Astrocyte (in vitro differentiated cells and primary cell): Measurements from ENCODE around the gene ZNF518A. TPM values are rescaled to one million over a fixed set of nuclear protein-coding genes. Genes with fewer than 3 reads are reported as not detected.

Experiments
- DNase-seq: peaks from one replicate; pipeline ENCODE4 v3.0.0-alpha.2; 2010; ENCODE audit warnings: low read depth
- FAIRE-seq: peaks from 2 replicates; lab custom pipeline; 2011; peaks lifted over from hg19 to GRCh38; lab: Jason Lieb, UNC
- H2AFZ ChIP-seq: 2 replicates; pipeline ENCODE4 v1.6.0; 2012; ENCODE audit warnings: low read depth, low read length, inconsistent platforms
- H3K27ac ChIP-seq: 2 replicates; pipeline ENCODE4 v1.5.1; 2011; ENCODE audit warnings: low read depth, low read length, inconsistent platforms
- H3K27me3 ChIP-seq: 2 replicates; pipeline ENCODE4 v1.6.0; 2011; ENCODE audit warnings: low read length, inconsistent platforms; ENCODE audit not compliant: insufficient read depth
- H3K36me3 ChIP-seq: 2 replicates; pipeline ENCODE4 v1.5.1; 2011; ENCODE audit warnings: low read length, inconsistent platforms; ENCODE audit not compliant: insufficient read depth
- H3K4me1 ChIP-seq: 2 replicates; pipeline ENCODE4 v1.5.1; 2011; ENCODE audit warnings: low read length, inconsistent platforms; ENCODE audit not compliant: insufficient read depth
- H3K4me2 ChIP-seq: 2 replicates; pipeline ENCODE4 v1.6.0; 2012; ENCODE audit warnings: low read length, inconsistent platforms
- H3K4me3 ChIP-seq: 2 replicates; pipeline ENCODE4 v1.5.1; 2011; ENCODE audit warnings: low read depth, mild to moderate bottlenecking, low read length, inconsistent platforms; ENCODE audit not compliant: insufficient read depth
- H3K79me2 ChIP-seq: 2 replicates; pipeline ENCODE4 v1.6.0; 2012; ENCODE audit warnings: mild to moderate bottlenecking, low read length, inconsistent platforms; ENCODE audit not compliant: insufficient read depth
- H3K9ac ChIP-seq: 2 replicates; pipeline ENCODE4 v1.6.0; 2012; ENCODE audit warnings: mild to moderate bottlenecking, low read length, inconsistent platforms
- H3K9me3 ChIP-seq: 2 replicates; pipeline ENCODE4 v1.5.1; 2012; ENCODE audit warnings: low read depth, mild to moderate bottlenecking, low read length, inconsistent platforms; ENCODE audit not compliant: insufficient read depth
- H4K20me1 ChIP-seq: 2 replicates; pipeline ENCODE4 v1.6.0; 2012; ENCODE audit warnings: low read length, inconsistent platforms; ENCODE audit not compliant: insufficient read depth
- H3K27ac Mint-ChIP-seq: one replicate; pipeline ENCODE4 v1.8.0; 2021; ENCODE audit warnings: mild to moderate bottlenecking, mixed read lengths; ENCODE audit not compliant: unreplicated experiment
- H3K27me3 Mint-ChIP-seq: one replicate; pipeline ENCODE4 v1.8.0; 2021; ENCODE audit warnings: low read depth, mixed read lengths; ENCODE audit not compliant: unreplicated experiment
- H3K36me3 Mint-ChIP-seq: one replicate; pipeline ENCODE4 v1.8.0; 2021; ENCODE audit warnings: low read depth, mixed read lengths; ENCODE audit not compliant: unreplicated experiment
- H3K4me1 Mint-ChIP-seq: one replicate; pipeline ENCODE4 v1.8.0; 2021; ENCODE audit warnings: low read depth, mixed read lengths; ENCODE audit not compliant: unreplicated experiment
- H3K4me3 Mint-ChIP-seq: one replicate; pipeline ENCODE4 v1.8.0; 2021; ENCODE audit warnings: mild to moderate bottlenecking, moderate library complexity, mixed read lengths; ENCODE audit not compliant: unreplicated experiment
- H3K9me3 Mint-ChIP-seq: one replicate; pipeline ENCODE4 v1.8.0; 2021; ENCODE audit warnings: mild to moderate bottlenecking, mixed read lengths; ENCODE audit not compliant: unreplicated experiment
- CTCF ChIP-seq: IDR thresholded peaks from 2 replicates; pipeline ENCODE4 v1.5.1; 2011; ENCODE audit warnings: low read depth, mild to moderate bottlenecking, inconsistent platforms, low read length, moderate library complexity; ENCODE audit not compliant: insufficient read depth
- EZH2 ChIP-seq: IDR thresholded peaks from 2 replicates; pipeline ENCODE4 v1.6.1; 2012; ENCODE audit warnings: mild to moderate bottlenecking, low read length, inconsistent platforms; ENCODE audit not compliant: insufficient read depth
- total RNA-seq: library from RNA; stranded (reverse); gene quantifications from 2 replicates; pipeline ENCODE4 v1.2.1, GENCODE V29; 2021

ZNF518A gene
- total RNA-seq, 1 donor from 2014 or later = 24.1 TPM

DNA sequence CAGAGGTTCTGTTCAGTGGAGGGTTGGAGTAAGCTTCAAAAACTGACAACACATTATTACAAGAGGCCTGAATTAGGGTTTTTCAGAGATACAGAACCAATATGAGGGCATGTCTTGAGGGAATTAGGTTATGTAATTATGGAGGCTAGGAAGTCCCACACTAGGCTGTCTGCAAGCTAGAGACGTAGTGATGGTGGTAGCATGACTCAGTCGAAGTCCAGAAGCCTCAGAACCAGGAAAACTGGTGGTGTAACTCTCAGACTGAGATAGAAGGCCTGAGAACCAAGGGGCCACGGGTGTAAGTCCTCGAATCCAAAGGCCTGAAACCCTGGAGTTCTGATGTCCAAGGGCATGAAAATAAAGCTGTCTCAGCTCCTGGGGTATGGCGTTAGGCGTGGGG lies 35.6 kb downstream of the ZNF518A start:
- Mint-ChIP-seq H3K36me3 (peaks cover 30% of the 10 kb centered on the region), H3K27ac (no peak overlapping the region), H3K4me3 (no peak overlapping the region), H3K27me3 (no peaks in the 10 kb centered on the region), H3K4me1 (no peaks in the 10 kb centered on the region), H3K9me3 (peaks cover 15% of the 10 kb centered on the region)
- no peaks in the 10 kb centered on the region for H3K4me1 ChIP-seq
- FAIRE-seq (no peak), DNase-seq (no peak)
- H3K27ac ChIP-seq = no peak overlapping the region
- no peaks in the 10 kb centered on the region for H3K79me2 ChIP-seq
- no peaks in the 10 kb centered on the region for H3K36me3 ChIP-seq
- H3K9ac ChIP-seq = no peak overlapping the region
- no peaks in the 10 kb centered on the region for H3K9me3 ChIP-seq
- H4K20me1 ChIP-seq = no peaks in the 10 kb centered on the region
- no peak overlapping the region for H3K4me3 ChIP-seq
- H2AFZ ChIP-seq = no peak overlapping the region
- H3K27me3 ChIP-seq = no peaks in the 10 kb centered on the region
- H3K4me2 ChIP-seq = no peak overlapping the region
- TF ChIP-seq CTCF = no peak
- TF ChIP-seq EZH2 = no peak

DNA sequence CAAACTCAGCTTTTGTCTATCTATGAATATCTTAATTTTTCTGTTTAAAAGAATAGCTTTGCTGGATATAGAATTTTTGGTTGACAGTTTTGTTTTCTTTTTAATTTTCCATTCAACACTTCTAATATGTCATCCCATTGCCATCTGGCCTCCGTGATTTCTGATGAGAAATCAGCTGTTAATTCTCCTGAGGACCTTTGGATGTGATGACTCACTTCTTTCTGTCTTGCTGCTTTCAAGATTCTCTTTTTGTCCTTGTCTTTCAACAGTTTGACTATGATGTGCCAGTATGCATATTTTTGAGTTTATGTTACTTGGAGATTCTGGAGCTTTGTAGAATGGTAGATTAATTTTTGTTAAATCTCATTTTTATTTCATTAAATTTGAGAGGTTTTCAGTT lies 38.4 kb downstream of the ZNF518A start:
- no peak for TF ChIP-seq EZH2
- TF ChIP-seq CTCF = no peak
- Histone ChIP-seq H3K9ac (no peak overlapping the region), H3K4me2 (no peak overlapping the region), H3K27me3 (no peaks in the 10 kb centered on the region), H3K79me2 (no peaks in the 10 kb centered on the region), H3K36me3 (no peaks in the 10 kb centered on the region), H4K20me1 (no peaks in the 10 kb centered on the region), H3K9me3 (no peaks in the 10 kb centered on the region), H2AFZ (no peak overlapping the region), H3K4me3 (no peak overlapping the region), H3K27ac (no peak overlapping the region), H3K4me1 (no peaks in the 10 kb centered on the region)
- Mint-ChIP-seq H3K27me3 (no peaks in the 10 kb centered on the region), H3K4me1 (no peaks in the 10 kb centered on the region), H3K27ac (no peak overlapping the region), H3K4me3 (no peak overlapping the region), H3K9me3 (peaks cover 15% of the 10 kb centered on the region), H3K36me3 (peaks cover 26% of the 10 kb centered on the region)
- no peak for FAIRE-seq
- DNase-seq = no peak

DNA sequence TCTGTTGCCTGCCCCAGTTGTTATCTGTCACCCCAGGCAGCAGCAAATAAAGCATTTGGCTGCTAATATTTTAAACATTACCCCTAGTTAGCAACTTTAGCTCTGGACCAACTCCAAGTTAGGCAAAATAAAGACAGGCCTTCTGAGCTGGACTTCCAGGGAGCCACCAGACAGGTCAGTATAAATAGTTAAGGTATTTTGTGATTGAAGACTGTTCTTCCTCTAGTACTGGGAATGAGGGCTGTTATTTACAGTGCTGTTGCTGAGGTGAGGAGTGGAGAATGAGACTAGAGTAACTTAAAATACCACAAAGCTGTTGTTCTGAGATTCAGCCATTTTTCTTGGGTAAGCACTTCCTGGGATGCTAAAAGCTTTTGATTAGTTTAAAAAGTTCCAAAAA lies 40.1 kb downstream of the ZNF518A start:
- FAIRE-seq (no peak), DNase-seq (no peak)
- H3K4me3 ChIP-seq = no peak overlapping the region
- H3K4me2 ChIP-seq = no peak overlapping the region
- Mint-ChIP-seq H3K27ac (no peak overlapping the region), H3K4me3 (no peak overlapping the region), H3K27me3 (no peaks in the 10 kb centered on the region), H3K4me1 (no peaks in the 10 kb centered on the region), H3K36me3 (peaks cover 26% of the 10 kb centered on the region), H3K9me3 (peaks cover 15% of the 10 kb centered on the region)
- no peaks in the 10 kb centered on the region for H3K4me1 ChIP-seq
- H3K27ac ChIP-seq = no peak overlapping the region
- no peak overlapping the region for H2AFZ ChIP-seq
- no peaks in the 10 kb centered on the region for H3K36me3 ChIP-seq
- H3K9me3 ChIP-seq = no peaks in the 10 kb centered on the region
- no peaks in the 10 kb centered on the region for H3K79me2 ChIP-seq
- no peaks in the 10 kb centered on the region for H3K27me3 ChIP-seq
- TF ChIP-seq EZH2 (no peak), CTCF (no peak)
- no peak overlapping the region for H3K9ac ChIP-seq
- H4K20me1 ChIP-seq = no peaks in the 10 kb centered on the region
